ENCODE measurements around the gene ZNF554. TPM values are rescaled to one million over a fixed set of nuclear protein-coding genes. Genes with fewer than 3 reads are reported as not detected.

Gene ZNF554
- total and polyA plus RNA-seq, 2 donors (not counting 3 experiments of a cell fraction or from before 2014, with no cell fraction given) = 1.2 to 1.6 TPM

GRCh38 chr19:2805261-2805900 lies 14.3 kb upstream of the ZNF554 start:
- Histone ChIP-seq H4K20me1 (replicated peaks; ENCODE audit: control insufficient read depth, extremely low read depth, insufficient read depth, low read length) (no peaks in the 10 kb centered on the region), H3K4me1 (ENCODE audit: control insufficient read depth, extremely low read depth, insufficient read depth, low read length) (no peaks in the 10 kb centered on the region), H3K36me3 (ENCODE audit: control insufficient read depth in 2 of 2, extremely low read depth in 1 of 2, insufficient read depth in 2 of 2, low read length in 2 of 2) (peaks cover 8 to 23% of the 10 kb centered on the region in 2 experiments), H3K9me3 (replicated peaks; ENCODE audit: control insufficient read depth, insufficient read depth, low read length) (no peaks in the 10 kb centered on the region), H3K79me2 (ENCODE audit: control insufficient read depth, insufficient read depth, low read length) (peaks cover 3% of the 10 kb centered on the region), H3K9ac (replicated peaks; ENCODE audit: extremely low read depth, insufficient read depth, low read length) (no peak overlapping the region), H3K27ac (ENCODE audit: insufficient read depth, low read depth, low read length) (no peak overlapping the region), H3K9me1 (replicated peaks; ENCODE audit: control insufficient read depth, extremely low read depth, insufficient read depth, low read length) (no peaks in the 10 kb centered on the region), H3K4me2 (ENCODE audit: insufficient read depth, low read length) (no peak overlapping the region), H3K4me3 (replicated peaks in 1 of 3; ENCODE audit: insufficient read depth in 1 of 3, low read depth in 1 of 3, low read length in 3 of 3) (no peak overlapping the region), H2AFZ (ENCODE audit: low read depth, low read length) (no peak overlapping the region), H3K27me3 (ENCODE audit: control insufficient read depth in 2 of 2, insufficient read depth in 2 of 2, low read length in 2 of 2) (no peaks in the 10 kb centered on the region)
- CTCF ChIA-PET = no interaction called here
- POLR2A ChIA-PET = no interaction called here
- no TSS peak for BruUV-seq (replicated peaks)
- no peak for DNase-seq (ENCODE audit: low read depth, low spot score)
- TF ChIP-seq EZH2 (IDR thresholded peaks at IDR 0.05; ENCODE audit: borderline replicate concordance, low read depth, low read length, severe bottlenecking) (no peak), POLR2AphosphoS5 (IDR thresholded peaks at IDR 0.05; ENCODE audit: insufficient read depth, low read depth, low read length) (no peak), GATA2 (IDR thresholded peaks at IDR 0.05; ENCODE audit: insufficient read depth, insufficient read length, low read depth, low read length) (no peak), POLR2A (IDR thresholded peaks at IDR 0.05; ENCODE audit: low read depth, low read length) (no peak), MYC (IDR thresholded peaks at IDR 0.05; ENCODE audit: low read depth, low read length) (no peak), JUN (IDR thresholded peaks at IDR 0.05; ENCODE audit: borderline replicate concordance, insufficient read depth, insufficient read length, low read depth) (no peak), FOS (IDR thresholded peaks at IDR 0.05; ENCODE audit: borderline replicate concordance, insufficient read depth, low read length) (no peak), CTCF (IDR thresholded peaks at IDR 0.05; ENCODE audit: extremely low read depth in 1 of 2, insufficient read depth in 1 of 2, low read depth in 1 of 2, low read length in 2 of 2) (no peak), MAX (IDR thresholded peaks at IDR 0.05; ENCODE audit: insufficient read depth, insufficient read length) (no peak)
- intact Hi-C loops (cut with micrococcal nuclease) = no loop called here
- dilution Hi-C loops (cut with MboI; ENCODE audit: extremely low pct_ligation_motif_present, low sequenced_read_pairs) = no loop called here
- FAIRE-seq = no peak

Measured in endothelial cell of umbilical vein (primary cell).